ENCODE measurements around the gene C20orf204. TPM values are rescaled to one million over a fixed set of nuclear protein-coding genes. Genes with fewer than 3 reads are reported as not detected.

C20orf204 gene
- total RNA-seq, 3 donors from 2014 or later (not counting 1 experiment from before 2014, with no cell fraction given) = 4.3 to 5.5 (median 5.3) TPM

- no peaks in the 10 kb centered on the region for H3K36me3 ChIP-seq (ENCODE audit: control insufficient read depth, insufficient read depth, low read length)
- DNase-seq (peak in 1 of 2 donors; percentile 50), ATAC-seq (no peak)
- peak overlapping the region; percentile 71 to 87 for H3K27ac Mint-ChIP-seq
- H3K4me1 ChIP-seq (ENCODE audit: control insufficient read depth, insufficient read depth, low read length) = peaks cover 79% of the 10 kb centered on the region
- peak overlapping the region; percentile 58 for H3K27ac ChIP-seq (ENCODE audit: low read length)
- no peaks in the 10 kb centered on the region for H3K9me3 Mint-ChIP-seq
- peak overlapping the region; percentile 74 for H3K4me3 Mint-ChIP-seq
- H3K27me3 ChIP-seq (ENCODE audit: control insufficient read depth, insufficient read depth, low read length) = no peaks in the 10 kb centered on the region
- H3K27me3 Mint-ChIP-seq (ENCODE audit: low read depth in 2 of 2) = no peaks in the 10 kb centered on the region
- no peaks in the 10 kb centered on the region for H3K9me3 ChIP-seq (ENCODE audit: control insufficient read depth, insufficient read depth, low read length)
- 50% methylated on average over 27 of the region's 27 CpGs for WGBS (ENCODE audit: insufficient coverage)
- H3K36me3 Mint-ChIP-seq = no peaks in the 10 kb centered on the region
- H3K4me3 ChIP-seq (ENCODE audit: low read length) = no peak overlapping the region
- peaks cover 30 to 62% of the 10 kb centered on the region in 2 donors for H3K4me1 Mint-ChIP-seq
- TF ChIP-seq CTCF (IDR thresholded peaks at IDR 0.05) = no peak
- intact Hi-C loops (cut with micrococcal nuclease) = no loop called here
These were observed 29.3 kb downstream of the C20orf204 start for GRCh38 chr20:64065062-64065973.

- no peak for TF ChIP-seq CTCF (IDR thresholded peaks at IDR 0.05)
- Histone ChIP-seq H3K27me3 (ENCODE audit: control insufficient read depth, insufficient read depth, low read length) (no peaks in the 10 kb centered on the region), H3K36me3 (ENCODE audit: control insufficient read depth, insufficient read depth, low read length) (no peaks in the 10 kb centered on the region), H3K9me3 (ENCODE audit: control insufficient read depth, insufficient read depth, low read length) (no peaks in the 10 kb centered on the region), H3K27ac (ENCODE audit: low read length) (peak overlapping the region; percentile 58), H3K4me1 (ENCODE audit: control insufficient read depth, insufficient read depth, low read length) (peaks cover 79% of the 10 kb centered on the region), H3K4me3 (ENCODE audit: low read length) (no peak overlapping the region)
- no peaks in the 10 kb centered on the region for H3K9me3 Mint-ChIP-seq
- intact Hi-C loops (cut with micrococcal nuclease) = no loop called here
- ATAC-seq (peak; percentile 75 to 81 (median 80)), DNase-seq (peak; percentile 70 to 81)
- 13% methylated on average over 5 of the region's 5 CpGs for whole genome bisulfite sequencing (ENCODE audit: insufficient coverage)
- peak overlapping the region; percentile 74 for H3K4me3 Mint-ChIP-seq
- H3K4me1 Mint-ChIP-seq = peaks cover 30 to 62% of the 10 kb centered on the region in 2 donors
- no peaks in the 10 kb centered on the region for H3K27me3 Mint-ChIP-seq (ENCODE audit: low read depth in 2 of 2)
- no peaks in the 10 kb centered on the region for H3K36me3 Mint-ChIP-seq
- peak overlapping the region; percentile 71 to 87 for H3K27ac Mint-ChIP-seq
These were observed 30.0 kb downstream of the C20orf204 start for GRCh38 chr20:64065974-64066343.

GRCh38 chr20:64067005-64067632, 31.1 kb downstream of the C20orf204 start:
- no peaks in the 10 kb centered on the region for H3K27me3 ChIP-seq (ENCODE audit: control insufficient read depth, insufficient read depth, low read length)
- WGBS (ENCODE audit: insufficient coverage) = 94% methylated on average over 6 of the region's 6 CpGs
- Mint-ChIP-seq H3K4me3 (peak overlapping the region; percentile 21), H3K27me3 (ENCODE audit: low read depth in 2 of 2) (no peaks in the 10 kb centered on the region), H3K9me3 (no peaks in the 10 kb centered on the region), H3K4me1 (peaks cover 30 to 63% of the 10 kb centered on the region in 2 donors), H3K27ac (peak overlapping the region in 1 of 2 donors; percentile 87), H3K36me3 (no peaks in the 10 kb centered on the region)
- H3K9me3 ChIP-seq (ENCODE audit: control insufficient read depth, insufficient read depth, low read length) = no peaks in the 10 kb centered on the region
- peaks cover 77% of the 10 kb centered on the region for H3K4me1 ChIP-seq (ENCODE audit: control insufficient read depth, insufficient read depth, low read length)
- H3K27ac ChIP-seq (ENCODE audit: low read length) = no peak overlapping the region
- DNase-seq = no peak
- no peak for ATAC-seq
- no peak for TF ChIP-seq CTCF (IDR thresholded peaks at IDR 0.05)
- no peak overlapping the region for H3K4me3 ChIP-seq (ENCODE audit: low read length)
- peaks cover 6% of the 10 kb centered on the region for H3K36me3 ChIP-seq (ENCODE audit: control insufficient read depth, insufficient read depth, low read length)
- intact Hi-C loops (cut with micrococcal nuclease) = no loop called here
